ENCODE data around the gene COL9A1.

- TF ChIP-seq POLR2A (IDR thresholded peaks at IDR 0.05) (no peak), CTCF (IDR thresholded peaks at IDR 0.05) (no peak)
These were observed 42.7 kb upstream of the COL9A1 start for GRCh38 chr6:70345619-70346018.
